Left cardiac atrium (tissue), 4 donors: ENCODE data around the gene MXD4. TPM values are rescaled to one million over a fixed set of nuclear protein-coding genes. Genes with fewer than 3 reads are reported as not detected.
A peak's percentile ranks its signal among the peaks of the same experiment; 100 is the strongest.

Experiments used
- ATAC-seq, 2 donors: fragments of 200-7000 bp; cut with Tn5 transposase; one replicate each; pipeline ENCODE4 v1.9.1; 2020; ENCODE audit warnings: mild to moderate bottlenecking in 2 of 2, moderate library complexity in 2 of 2
- DNase-seq: peaks from one replicate; pipeline ENCODE4 v3.0.0-alpha.2; 2020
- intact Hi-C, 2 donors: fragments of 100-400 bp; cut with DNase I; formaldehyde crosslinking; loops; one replicate each; pipeline versions ENCODE4 v1.14.1 to v1.15.1; 2022 to 2023
- total RNA-seq, 2 donors: library from RNA; stranded (reverse); fragmentation: NEBNext Ultra II Directional; extraction: Animal tissue kit (Norgen Biotek cat#: 25700); gene quantifications; one replicate each; pipeline ENCODE4 v1.2.1, GENCODE V29; 2021
- donor health status: DM: no; HTN: yes; CAD: no.
- donor health status: DM: no; HTN: yes; CAD: no; lungs with severe emphysema.
- donor health status: DM: yes; HTN: yes; CAD: no.
- donor health status: Dilated cardiomyopathy.

The MXD4 gene
- total RNA-seq, 2 donors from 2014 or later: 27.7 to 46.9 TPM

DNA sequence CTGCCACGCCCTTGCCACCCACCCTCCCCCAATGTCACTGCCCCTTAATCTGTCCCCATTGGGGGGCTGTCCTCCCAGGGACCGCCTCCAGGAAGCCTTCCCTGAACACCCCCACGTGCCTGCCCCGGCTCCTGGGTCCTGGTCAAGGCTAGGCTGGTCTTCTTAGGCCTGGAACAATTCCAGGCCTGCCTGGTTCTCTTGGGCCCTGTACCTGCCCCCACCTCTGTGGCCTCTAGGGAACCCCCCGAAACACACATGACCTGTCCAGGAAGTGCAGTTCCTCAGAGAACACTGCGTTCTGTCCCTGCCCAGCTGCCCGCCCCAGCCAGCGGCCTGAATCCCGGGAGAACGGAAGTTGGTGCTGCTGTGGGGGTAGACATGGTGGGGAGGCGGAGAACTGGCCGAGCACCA, 5.1 kb downstream of the MXD4 start:
- ATAC-seq: peak; percentile 20 to 31
- peak; percentile 75 for DNase-seq
- intact Hi-C loops: no loop called here

DNA sequence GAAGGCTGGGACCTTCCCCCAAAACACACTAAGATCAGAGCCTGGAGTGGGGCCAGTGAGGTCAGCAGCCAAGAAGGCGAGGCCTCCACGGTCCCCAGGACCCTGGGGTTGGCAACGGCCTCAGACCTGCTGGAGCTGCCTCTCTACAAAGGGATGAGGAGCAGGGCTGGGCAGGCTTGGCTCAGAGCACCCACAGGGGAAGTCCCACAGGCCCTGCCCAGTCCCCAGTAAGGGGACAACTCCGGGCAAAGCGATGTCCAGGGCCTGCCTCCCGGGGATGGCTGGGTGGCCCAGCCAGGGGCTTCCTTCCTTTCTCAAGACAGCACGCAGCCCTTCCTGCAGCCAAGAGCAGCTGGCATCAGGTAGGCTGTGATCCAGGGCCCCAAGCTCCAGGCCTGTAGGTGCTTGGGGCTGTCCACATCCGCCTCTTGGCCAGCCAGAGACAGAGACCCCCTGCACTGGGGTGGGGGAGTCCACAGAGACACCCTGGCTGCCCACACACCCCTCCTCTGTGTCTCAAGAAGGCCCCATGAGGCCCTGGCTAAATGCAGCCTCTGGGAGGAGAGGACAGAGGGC, 5.7 kb downstream of the MXD4 start:
- peak; percentile 70 for DNase-seq
- intact Hi-C loops: no loop called here
- ATAC-seq: peak; percentile 43 to 53

DNA sequence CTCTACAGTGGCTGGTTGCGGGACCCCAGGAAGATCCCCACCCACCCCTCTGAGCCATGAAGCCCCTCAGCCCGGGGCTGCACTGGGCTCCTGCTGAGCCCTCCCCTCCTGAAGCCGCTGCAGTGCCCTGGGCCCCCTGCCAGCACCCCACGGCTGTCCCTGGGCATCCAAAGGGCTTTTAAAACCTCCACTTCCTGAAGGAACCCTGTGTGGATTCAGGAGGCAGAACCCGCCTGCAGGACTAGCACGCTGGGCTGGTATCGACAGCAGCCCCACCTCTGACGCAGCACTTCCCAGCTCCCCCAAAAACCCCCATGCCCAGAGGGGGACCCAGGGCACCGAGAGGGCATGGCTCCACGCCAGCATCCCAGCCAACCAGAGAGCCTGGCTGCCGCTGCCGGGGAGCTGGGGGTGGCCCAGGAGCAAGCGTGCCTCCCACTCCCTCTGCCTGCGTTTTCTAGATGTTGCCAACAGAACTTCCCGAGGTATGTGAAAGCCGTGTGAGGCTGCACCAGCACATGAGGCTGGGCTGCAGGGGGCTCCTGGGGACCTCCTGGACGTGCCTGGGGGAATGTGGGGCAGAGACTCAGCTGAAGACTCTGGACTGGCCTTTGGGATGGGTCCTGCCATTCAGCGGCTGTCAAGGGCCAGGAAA, 6.3 kb downstream of the MXD4 start:
- peak; percentile 42 to 55 for ATAC-seq
- intact Hi-C loops: no loop called here
- peak; percentile 55 for DNase-seq

DNA sequence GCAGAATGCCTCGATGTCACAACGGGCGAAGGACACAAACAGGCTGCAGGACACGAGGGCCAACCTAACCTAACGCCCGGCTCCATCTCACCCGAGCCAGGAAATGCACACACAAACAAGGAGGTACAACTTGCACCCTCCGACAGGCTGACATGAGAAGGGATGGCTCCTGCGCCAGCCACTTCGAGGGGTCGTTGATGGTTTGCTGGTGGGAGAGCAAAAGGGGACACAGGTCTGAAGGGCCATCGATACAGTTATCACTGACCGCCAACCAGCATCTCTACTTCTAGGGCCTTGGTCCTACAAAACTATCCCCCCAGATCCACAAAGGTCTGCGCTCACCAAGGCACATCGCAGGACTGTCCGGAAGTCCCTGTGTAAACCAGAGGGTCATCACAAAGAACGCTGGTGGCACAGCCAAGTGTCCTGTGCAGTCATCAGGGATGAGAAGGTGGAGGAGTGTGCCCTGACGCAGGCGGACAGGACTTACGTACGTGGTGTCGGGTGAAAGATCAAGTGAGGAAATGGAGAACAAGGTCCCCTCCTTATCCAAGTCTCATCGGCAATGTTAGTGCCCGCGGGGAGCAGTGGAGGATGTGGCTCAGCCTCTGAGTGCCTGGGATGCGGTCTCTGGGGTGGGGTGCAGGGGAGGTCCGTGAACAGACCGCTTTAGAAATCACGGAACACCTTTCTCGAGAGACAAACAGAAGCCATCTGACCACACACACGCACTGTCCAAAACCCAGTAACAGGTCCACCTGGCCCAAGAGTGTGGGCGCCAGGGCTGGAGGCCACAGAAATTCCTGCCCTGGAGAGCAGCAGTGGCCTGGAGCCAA, 7.0 kb downstream of the MXD4 start:
- ATAC-seq (no peak), DNase-seq (no peak)
- intact Hi-C loops: no loop called here

DNA sequence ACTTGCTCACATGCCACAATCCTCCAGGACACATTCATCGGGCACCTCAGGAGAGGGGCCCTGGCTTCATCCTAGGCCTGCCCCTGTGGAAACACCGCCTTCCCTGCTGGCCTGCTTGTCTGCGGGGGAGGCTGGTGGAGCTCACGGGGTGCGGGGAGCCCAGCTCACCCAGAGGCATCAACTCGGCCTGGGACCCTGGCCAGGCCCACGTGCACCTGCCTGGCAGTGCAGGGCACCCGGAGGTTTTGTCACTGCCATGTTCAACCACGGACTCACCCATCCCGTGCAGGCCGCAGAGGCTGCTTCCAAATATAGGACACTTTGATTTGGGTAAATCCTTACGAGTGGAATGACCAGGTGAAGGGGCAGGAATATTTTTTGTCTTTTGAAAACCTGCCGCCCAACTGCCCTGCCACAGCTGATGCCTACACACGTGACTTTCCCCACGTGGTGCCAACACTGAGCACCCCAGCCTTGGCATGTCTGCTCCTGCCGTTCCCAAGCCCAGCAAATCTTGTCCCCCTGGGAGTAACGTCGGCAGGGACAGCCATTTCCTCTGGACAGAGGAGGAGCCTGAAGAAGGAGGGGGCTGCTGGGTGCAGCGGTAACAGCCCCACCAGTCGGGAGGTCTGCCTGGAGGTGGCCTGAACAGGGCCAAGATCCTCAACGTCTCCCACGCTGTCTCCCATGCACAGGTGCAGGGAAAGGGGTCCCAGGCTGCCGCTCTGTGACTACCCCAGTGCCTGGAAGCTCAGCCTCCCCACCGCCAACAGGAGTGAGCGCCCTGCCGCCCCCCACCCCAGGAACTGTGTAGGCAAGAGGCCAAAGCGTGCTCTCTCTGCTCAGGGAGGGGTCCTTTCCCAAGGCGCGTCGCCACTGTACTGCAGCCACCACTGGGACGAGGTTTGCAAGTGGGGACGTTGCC, 8.5 kb downstream of the MXD4 start:
- ATAC-seq: no peak
- DNase-seq: peak; percentile 21
- intact Hi-C loops: no loop called here

DNA sequence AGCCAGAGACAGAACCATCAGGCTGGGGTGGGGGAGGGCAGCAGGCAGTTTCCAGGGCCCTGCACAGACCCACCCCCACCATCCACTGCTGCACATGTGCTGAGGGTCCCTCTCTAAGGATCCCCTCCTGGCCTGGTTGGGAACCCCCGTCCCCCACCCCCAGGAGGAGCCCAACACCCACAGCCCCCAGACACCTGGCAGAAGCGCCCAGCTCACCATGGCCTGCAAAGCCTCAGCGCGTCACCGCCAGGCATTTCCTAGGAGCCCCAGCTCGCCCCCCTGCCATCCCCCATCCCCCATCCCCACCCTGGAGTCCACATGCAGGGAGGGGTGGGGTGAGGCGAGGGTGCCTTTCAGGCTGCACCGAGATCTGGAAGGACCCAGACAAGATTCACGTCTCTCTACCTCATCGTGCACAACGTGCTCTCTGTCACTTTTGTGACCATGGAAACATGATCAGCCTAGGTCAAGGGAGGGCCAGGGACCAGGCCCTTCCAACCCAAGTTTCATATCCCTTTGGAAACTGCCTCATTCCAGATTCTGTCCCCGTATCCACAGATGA, 9.3 kb downstream of the MXD4 start:
- intact Hi-C loops: no loop called here
- no peak for ATAC-seq
- no peak for DNase-seq

DNA sequence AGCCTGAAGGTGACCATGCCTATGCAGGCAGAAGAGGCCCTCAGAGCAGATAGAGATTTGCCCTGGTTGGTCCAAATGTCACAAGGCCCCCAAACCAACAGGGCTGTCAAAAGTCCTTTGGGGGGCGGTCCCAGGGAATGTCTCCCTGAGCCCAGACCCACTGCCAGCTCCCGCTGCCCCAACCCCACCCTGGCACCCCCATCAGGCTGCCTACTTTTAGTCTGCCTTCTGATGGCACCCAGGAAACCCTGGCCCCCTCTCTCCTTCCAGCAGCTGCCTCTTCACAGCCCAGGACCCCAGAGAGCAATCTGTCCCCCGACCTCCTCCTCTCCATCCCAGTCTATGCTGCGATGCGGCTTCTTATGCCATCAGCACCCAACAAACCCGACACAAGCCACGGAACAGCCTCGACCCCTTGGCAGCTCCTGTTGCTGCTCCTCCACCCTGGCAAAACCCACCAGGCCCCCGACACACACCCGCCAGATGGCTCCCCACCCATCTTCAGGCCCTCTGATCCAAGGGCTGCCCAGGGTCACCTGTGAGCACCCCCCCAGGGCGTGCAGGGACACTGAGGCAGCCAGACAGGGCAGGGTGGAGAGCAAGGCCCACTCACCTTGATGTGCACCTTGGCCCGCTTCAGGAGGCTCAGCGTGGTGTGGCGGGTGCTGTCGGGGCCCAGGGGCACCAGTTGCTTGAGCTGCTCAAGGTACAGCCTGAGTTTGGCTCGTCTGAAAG, 9.9 kb downstream of the MXD4 start:
- ATAC-seq: no peak

DNA sequence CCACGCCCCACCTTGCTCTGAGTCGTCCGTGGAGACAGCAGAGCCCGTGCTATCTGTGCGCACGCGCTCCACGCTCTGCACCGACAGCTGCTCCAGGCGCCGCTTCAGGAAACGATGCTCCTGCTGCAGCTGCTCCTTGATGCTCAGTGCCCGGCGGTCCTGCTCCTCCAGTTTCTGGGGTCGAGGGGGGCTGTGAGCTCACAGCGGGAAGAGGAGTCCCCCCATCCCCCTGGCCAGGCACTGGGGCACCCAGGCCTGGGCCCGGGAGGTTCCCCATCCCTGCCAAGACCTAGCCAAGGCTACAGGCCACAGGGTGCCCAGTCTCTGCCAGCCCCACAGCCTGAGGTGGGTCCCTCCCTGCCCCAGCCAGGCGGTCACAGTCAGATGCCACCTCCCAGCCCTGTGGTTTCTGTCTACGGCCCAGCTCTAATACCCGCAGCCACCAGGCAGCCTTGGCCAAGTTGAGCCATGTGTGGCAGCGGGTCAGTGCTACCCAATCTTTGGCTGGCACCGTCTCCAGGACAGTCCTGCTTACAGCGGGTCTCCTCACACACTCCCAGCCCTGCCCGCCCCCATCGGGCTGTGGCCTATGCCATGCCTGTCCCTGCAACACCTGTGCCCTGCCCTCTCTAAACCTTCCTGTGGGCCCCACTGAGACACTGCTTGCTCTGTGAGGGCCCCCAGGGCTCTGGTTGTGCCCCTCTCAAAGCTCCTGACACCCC, 10.7 kb downstream of the MXD4 start:
- intact Hi-C loops: no loop called here
- DNase-seq (peak; percentile 21), ATAC-seq (no peak)

More for the DNA sequence above, 9.9 kb downstream of the MXD4 start:
- intact Hi-C loops: no loop called here
- peak; percentile 18 for DNase-seq

DNA sequence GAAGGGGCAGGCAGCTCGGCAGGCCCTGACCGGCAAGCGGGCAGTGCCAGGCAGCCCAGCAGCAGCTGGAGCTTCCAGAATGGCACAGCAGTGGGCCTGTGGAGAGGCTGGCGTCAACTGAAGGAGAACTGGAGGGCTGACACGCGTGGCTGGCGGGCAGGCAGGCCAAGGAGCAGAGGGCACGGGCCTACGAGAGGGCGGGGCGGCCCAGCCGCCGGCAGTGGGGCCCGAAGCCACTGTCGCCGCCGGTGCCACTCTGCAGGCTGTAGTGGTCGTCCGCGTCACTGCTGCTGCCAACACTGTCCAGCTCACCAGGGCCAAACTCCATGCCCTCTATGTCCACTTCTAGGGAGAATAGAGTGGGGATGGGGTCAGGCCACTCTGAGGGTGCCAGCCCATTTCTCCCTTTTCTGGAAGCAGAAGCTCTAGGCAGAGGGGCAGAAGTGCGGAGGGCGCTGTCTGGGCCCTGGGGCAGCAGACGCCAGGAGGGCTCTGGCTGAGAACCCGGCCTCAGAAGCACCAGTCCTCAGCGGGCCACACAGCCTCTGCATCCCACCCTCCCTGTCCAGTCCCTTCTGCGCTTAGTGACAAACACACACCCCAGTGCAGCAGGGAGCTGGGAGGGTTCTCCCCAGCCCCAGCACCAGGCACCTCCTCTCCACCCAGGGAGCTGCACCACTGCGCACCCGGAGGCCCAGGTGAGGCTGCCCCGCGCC, 11.4 kb downstream of the MXD4 start:
- intact Hi-C loops: no loop called here
- ATAC-seq: no peak
- no peak for DNase-seq

DNA sequence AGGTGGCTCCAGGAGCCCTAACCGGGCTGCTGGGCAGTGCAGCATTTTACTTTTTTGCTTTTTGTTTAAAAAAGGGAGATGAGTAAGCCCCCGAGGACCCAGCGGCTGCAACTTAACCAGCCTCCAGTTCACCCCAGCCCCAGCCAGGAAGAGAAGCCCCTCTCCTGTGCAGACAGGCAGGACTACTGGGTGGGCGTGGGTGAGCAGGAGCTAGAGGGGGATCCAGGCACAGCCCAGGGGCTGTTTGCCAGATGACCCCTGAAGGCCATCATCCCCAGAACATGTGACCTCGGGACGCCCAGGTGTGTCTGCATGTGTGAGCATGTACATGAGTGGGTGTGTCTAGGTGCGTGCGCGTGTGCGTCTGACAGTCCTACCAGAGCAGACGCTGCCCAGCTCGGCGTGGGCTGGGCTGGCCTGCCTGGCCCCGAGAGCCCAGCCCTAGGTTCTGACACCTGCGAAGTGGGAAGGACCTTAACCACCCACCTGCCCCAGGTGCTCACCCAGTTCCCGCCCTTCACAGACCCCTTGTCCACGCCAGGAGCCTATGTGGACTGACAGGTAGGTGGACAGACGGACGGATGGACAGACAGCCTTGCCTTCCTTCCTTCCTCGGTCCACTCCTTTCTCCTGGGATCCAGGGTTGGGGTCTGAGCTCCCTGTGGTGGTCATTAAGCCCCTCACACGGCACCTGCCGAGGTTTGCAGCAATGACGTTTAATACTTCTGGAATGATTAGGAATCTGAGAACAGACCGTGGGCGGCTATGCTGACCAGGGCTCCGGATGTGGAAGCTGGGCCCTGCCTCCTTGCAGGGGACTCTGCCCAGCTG, 12.2 kb downstream of the MXD4 start:
- intact Hi-C loops: loop anchor here in 1 of 2 donors (10.0 kb wide), 1 partner anchor 165 kb away; the partner anchor contains the start of genes CFAP99 and ZFYVE28
- ATAC-seq (no peak), DNase-seq (peak; percentile 15)

DNA sequence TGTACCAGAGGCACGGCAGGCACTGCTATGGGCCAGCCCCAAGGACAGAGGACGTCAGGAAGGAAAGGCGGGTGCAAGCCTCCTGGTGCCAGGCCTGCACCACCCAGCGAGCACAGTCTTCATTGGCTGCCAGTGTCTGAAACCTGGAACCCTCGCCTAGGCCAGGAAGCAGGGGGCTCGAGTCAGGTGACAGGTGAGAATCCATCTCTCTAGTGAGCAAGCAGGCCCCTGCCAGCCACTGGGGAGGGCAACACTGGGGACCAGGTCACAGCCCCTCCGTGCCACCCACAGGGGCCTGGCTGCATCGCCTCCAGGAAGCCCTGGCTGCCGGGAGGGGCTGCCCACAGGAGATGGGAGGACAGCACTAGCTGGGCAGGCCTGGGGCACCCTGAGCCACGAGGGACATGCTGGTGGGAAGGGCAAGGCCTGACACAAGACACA, 13.1 kb downstream of the MXD4 start:
- intact Hi-C loops: loop anchor here in 1 of 2 donors (10.0 kb wide), 1 partner anchor 166 kb away; the partner anchor contains the start of genes CFAP99 and ZFYVE28
- DNase-seq: no peak
- ATAC-seq: no peak

DNA sequence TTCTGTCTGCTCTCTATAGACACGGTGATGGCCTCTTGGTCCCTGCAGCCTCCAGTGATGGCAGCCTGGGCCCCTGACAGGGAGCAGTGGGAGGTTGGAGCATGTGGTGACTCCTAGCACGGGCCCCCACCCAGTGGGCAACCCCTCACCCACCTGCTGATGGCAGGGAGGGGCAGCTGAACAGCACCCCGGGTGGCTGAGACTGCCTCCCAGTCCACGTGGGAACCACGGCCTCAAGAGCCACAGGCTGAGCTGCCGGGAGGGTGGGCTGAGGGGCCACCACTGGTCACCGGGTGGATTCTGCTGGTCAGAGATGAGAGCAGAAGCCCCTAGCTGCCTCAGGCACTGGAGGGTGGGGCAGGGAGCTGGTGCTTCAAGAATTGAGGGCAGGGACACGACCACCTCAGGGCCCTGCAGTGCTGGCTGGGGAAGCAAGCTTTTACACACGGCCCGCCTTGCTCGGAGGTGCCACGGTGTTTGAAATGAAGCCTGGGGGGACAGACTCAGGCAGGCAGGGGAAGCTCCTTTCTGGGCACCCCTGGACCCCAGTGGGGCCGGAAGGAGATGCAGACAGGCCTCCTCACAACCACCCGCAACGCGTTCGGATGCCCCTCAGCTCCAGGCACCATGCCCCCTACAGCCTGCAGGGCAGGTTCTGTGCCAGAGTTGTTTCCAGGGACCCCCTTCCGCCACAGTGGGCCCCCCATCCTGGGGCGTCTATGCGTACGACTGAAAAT, 13.7 kb downstream of the MXD4 start:
- peak; percentile 21 for DNase-seq
- ATAC-seq: no peak
- intact Hi-C loops: loop anchor here in 1 of 2 donors (10.0 kb wide), 1 partner anchor 167 kb away; the partner anchor contains the start of genes CFAP99 and ZFYVE28

DNA sequence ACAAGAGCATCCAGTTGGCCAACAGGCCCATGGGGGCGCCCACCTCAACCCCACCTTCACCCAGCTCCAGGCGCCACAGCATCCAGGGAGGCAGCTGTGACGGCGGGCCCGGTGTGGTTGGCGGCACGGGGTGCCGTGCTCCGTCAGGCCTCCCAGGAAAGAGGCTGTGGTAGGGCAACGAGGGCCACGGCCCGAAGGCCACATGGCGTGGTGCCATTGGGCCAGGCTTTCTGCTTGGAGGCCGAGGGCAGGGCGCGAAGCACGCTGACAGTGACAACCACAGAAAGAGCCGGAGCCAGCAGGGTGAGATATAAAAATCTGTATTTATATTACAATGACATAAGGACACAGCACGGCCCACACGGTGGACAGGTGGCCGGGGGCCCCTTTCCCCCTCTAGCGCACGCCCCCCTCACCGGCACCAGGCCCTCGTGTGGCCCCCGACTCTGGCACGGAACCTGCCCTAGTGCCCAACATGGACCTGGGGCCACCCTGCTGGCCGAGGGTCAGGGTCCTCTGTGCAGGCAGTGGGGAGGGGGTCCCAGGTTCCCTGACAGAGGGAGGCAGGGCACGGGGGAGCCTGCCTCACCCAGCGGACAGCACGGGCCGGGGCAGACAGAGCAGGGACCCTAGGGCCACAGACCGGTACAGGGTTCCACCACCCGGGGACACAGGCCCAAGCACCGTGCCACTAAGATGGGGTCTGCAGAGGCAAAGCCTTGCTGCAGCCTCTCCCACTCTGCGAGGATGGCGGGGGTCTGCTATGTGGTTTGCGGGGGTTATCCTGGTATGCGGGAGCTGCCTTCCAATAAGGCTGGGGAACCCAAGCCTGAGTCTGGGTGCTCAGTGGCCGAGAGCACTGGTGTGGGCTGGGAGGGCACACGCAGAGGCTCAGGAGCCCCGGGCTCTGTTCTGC, 14.5 kb downstream of the MXD4 start:
- intact Hi-C loops: loop anchor here in 1 of 2 donors (10.0 kb wide), 1 partner anchor 167 kb away; the partner anchor contains the start of genes CFAP99 and ZFYVE28
- no peak for ATAC-seq
- DNase-seq: peak; percentile 17
